Urothelium cell line (cell line): ENCODE measurements around the gene TUBGCP6.
A peak's percentile ranks its signal among the peaks of the same experiment; 100 is the strongest.

Source experiments
- DNase-seq: peaks from one replicate; pipeline ENCODE4 v3.0.0; 2011; ENCODE audit warnings: low spot score, mixed read lengths
- FAIRE-seq: peaks from 2 replicates; lab custom pipeline; 2011; peaks lifted over from hg19 to GRCh38; lab: Jason Lieb, UNC

TUBGCP6 gene

DNA sequence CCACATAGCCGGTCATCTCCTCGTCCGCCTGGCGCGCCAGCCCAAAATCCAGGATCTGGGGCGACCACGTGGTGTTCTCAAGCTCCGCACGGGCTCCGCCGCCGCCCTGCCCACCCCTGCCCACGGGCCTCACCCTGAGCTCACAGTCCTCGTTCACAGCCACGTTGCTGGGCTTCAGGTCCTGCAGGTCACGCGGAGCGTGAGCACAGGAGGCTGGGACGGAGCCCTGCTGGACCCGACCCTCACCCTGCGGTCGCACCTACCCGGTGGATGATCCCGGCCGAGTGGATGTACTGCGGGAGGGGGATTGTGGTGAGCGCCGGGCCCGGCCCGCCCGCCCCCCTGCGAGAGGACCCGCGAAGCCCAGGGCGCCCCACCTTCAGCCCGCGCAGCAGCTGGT, 22.2 kb upstream of the TUBGCP6 start:
- no peak for FAIRE-seq

DNA sequence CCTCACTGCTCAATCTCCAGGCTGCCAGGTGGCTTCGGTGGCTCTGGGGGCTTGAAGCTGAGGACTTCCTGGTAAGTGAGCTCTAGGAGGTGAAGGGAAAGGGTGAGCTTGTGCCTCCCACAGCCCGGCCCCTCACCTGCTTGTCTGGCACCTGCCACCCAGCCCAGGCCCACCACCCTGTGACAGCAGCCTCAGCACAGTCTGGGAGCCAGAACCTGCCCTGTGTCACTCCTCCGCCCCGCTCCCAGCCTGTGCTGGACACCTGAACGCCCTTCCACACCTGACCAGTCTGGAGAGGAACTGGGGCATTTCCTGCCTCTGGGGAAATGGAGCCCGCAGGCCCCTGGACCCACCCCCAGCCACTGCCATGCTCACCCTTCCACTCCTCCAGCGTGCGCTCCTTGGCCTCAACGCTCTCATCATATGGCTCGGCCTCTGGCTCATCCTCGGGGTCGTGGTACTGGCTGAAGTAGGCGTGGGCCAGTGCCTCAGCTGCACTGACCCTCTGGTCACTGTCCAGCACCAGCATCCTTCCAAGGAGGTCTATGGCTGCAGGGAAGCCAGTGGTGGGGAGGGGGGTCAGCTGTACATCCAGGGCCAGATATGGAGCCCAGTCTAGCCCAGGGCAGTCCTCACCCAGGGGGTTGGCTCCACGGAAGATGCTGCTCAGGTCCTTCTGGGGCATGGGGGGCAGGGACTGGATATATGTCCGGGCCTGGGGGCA, 20.3 kb upstream of the TUBGCP6 start:
- DNase-seq (no peak), FAIRE-seq (no peak)

More for the DNA sequence above, 22.2 kb upstream of the TUBGCP6 start:
- DNase-seq = no peak

DNA sequence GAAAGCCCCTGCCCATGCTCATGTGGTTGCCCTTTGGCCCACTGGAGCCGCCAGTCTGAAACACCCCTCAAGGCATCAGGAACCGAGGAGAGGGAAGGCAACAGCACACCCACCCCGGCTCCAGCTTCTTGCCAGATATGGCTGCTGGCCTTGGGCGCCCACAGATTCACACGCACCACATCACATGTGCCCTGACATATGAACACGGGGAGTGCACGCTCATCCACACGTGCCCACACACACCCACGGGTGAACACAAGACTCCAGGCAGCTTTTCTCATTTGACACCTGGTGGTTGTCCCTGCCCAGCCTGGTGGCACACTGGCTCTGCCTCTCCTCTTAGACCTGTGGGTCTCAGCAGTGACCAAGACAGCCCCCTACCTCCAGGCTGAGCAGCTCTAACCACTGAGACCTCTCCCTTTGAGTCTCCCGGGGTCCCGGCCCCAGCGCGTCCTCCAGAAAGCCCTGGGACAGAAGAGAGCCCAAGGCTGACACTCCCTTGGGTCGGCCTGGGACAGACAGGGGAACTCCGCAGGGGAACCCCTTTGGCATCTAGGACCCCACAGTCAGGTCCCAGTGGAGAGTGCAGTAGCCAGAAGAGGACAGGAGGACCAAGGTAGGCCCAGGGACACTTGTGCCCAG, 19.4 kb upstream of the TUBGCP6 start:
- no peak for FAIRE-seq
- DNase-seq = no peak

DNA sequence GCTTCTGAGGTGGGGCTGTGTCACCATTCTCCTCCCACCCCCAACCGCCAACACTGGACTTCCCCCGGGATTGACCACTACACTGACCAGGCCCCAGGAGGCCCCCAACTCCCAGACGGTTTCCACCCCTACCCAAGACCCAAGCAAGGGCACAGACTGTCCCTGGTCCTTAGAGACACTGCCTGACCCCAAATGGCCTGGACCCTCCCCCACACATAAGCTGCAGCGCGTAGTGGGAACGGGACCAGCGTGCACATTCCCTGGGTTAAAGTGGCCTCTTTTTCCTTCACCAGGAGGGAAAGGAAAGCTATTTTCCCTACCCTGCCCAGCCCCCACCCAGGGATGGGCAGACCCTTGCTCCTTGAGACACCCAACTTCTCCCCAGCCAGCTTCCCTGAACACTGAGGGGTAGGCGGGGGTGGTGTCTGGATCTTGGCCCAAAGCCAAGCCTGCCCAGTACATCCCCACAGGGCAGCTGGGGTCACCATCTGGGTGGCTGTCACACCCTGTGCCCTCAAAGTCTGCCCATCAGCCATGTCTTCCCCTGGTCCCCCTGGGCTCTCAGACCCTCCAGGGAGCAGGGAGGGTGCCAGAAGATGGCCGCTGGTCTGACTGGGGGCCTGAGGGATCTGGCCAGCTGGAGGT, 18.3 kb upstream of the TUBGCP6 start:
- FAIRE-seq (no peak), DNase-seq (no peak)

DNA sequence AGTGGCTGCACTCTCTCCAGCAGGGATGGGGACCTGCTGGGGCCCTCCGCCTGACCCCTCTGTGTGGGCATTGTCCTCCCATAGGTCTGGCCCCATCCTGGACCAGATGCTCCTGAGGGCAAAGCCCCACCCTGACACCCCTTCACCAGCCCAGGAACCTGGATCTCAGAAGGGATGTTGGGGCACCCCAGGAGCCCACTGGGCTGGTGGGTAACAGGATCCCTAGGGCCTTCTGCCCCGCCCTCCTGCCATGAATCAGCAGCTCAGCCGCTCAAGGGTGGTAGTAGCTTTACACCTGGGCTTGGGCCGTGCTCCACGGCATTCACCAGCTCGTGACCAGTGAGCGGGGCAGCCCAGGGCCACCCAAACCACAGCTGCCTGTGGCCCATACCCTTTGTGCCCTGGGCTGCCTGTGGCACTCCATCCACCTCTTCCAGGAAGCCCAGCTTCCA, 17.7 kb upstream of the TUBGCP6 start:
- DNase-seq (peak; percentile 71), FAIRE-seq (peak; percentile 50)

DNA sequence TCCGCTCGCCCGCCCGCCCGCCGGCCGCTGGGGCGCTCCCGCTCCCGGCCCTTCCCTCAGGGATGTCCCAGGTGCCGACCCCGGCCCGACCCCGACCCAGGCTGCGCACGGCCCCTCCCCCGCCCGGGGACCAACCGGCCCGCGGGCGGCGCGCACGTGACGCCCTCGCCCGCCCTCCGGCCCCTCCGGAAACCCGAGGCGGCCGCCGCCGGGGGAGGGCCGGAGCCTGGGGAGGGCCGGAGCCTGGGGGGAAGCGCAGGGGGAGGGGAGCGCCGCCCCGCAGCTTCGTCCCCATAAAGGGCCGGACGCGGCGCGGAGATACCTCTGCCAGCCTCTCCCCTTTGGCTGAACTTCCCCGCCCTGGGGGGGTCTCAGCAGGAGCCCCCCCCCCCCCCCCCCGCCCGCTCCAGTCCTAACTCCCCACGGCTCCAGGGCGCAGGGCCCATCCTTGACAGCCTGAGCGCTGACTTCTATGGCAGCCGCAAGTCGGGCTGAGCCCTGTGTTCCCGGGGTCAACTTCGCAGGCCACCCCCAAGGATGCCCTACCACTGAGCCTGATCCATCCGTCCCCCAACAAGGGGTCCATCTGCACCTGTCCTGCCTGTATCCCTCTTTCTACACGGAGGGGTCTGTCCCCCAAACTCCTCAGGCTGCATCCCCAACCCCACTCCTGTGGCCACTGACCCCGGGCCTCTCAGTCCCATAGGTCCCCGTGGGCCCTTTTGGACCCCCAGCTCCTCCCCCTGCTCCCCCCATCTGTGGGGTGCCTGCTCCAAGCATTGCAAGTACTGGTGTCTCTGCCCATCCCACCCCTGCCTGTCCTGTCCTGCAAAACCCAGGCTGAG, 17.0 kb upstream of the TUBGCP6 start, which contains the start of gene MAPK12:
Gene MAPK12 (minus strand): TSS at position 69 of the 845 bp plus-strand sequence. CDS start 174 bp downstream, outside the sequence.
- DNase-seq = peak; percentile 83
- peak; percentile 52 for FAIRE-seq

DNA sequence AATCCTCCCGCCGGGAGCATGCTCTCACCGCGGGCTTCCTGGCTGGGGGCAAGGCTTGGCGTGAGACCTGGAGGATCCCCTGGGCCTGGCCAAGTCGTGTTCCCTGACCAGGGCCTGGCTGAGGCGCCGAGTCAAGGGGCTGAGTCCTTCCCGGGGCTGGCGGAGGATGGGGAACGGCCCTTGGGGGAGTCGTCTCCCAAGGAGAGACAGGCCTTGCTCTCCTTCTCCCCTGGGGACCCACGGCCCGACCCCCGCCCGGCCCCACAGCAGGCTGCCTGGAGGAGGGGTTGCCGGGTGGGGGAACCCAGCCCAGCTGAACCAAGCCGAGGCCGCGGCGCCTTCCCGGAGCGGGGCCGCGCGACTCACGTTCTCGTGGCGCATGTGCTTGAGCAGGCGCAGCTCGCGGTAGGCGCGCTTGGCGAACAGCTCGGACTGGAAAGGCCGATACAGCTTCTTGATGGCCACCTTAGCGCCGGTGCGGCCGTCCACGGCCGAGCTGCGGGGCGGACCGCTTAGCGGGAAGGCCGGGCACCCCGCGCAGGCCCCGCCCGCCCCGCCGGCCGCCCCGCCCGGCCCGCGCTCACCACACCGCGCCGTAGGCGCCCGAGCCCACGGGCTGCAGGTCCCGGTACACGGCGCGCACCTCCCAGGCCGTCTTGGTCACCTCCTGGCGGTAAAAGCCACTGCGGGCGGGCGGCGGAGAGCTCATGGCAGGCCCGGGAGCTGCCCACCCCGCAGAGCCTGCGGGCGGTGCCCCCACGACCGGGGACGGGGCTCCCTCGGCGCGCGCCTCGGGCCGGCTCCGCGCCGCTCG, 16.2 kb upstream of the TUBGCP6 start:
- FAIRE-seq (peak; percentile 87), DNase-seq (peak; percentile 73)

DNA sequence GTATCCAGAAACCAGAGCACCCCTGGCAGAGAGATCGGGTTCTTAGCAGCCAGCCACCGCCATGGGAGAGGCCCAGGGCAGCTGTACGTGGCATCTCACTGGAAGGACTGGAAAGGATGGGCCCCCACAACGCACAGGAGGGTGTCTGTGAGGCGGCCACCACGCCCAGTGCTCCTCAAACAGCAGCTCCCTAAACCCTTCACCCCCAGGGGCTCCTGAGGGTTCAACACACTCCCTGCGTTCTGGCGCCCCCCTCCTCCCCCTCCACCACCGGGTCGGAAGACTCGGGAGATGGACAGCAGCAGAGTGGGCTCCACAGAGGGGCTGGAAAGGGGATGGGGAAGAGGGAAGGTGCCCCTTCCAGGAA, 15.6 kb upstream of the TUBGCP6 start:
- DNase-seq (no peak), FAIRE-seq (no peak)

DNA sequence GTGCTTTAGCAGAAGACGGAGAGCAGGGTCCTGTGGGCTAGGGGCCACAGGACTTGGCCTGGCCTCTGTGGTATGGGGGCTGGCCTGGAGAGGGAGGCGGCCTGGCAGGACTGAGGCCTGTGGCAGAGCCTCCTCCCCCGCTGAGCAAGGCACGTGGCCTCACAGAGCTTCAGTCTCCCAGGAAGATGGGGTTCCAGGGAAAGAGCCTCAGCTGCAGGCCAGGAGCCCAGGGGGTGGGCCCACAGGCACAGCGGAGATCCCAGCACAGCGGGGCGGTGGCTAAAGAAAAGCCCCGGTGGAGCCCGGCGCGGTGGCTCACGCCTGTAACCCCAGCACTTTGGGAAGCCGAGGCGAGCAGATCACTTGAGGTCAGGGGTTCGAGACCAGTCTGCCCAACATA, 14.5 kb upstream of the TUBGCP6 start:
- FAIRE-seq (no peak), DNase-seq (no peak)

DNA sequence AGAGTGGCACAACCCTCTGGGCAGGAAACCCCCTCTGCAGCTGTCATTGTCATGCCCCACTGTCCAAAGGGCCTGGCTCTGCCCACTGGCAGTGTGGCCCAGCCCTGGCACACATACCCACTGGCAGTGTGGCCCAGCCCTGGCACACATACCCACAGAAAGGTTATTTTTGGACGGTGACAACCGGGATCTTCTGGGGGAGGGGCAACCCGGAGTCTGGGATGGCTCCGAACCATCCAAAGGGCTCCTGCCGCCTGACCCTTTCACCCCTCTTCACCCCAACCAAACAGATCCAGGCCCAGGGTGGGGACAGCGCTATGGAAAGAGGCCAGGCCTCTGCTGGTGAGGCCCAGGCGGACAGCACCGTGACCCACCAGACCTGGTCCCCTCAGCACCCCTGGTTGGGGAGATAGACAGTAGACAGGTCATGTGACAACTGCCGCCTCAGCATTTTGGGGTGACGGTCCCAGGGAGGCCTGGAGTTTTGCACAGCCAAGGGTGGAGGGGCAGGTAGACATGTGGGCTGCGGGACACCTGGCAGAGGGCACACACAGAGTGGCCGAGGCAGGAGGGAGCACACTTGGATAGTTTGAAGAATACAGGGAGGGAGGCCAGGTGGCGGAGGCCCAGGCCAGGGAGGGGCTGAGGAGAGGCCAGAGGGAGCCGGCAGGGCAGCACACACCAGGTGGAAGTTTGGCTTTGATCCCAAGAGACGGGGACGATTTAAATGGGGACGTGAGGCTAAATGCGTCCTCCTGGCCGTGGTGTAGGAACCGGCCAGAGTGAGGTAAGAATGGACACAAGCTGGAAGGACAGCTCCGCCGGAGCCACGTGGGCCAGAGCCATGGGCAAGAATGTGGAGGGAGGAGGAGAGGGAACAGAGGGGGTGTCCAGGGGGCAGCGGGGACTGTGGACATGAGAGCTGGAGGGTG, 13.8 kb upstream of the TUBGCP6 start:
- no peak for DNase-seq

DNA sequence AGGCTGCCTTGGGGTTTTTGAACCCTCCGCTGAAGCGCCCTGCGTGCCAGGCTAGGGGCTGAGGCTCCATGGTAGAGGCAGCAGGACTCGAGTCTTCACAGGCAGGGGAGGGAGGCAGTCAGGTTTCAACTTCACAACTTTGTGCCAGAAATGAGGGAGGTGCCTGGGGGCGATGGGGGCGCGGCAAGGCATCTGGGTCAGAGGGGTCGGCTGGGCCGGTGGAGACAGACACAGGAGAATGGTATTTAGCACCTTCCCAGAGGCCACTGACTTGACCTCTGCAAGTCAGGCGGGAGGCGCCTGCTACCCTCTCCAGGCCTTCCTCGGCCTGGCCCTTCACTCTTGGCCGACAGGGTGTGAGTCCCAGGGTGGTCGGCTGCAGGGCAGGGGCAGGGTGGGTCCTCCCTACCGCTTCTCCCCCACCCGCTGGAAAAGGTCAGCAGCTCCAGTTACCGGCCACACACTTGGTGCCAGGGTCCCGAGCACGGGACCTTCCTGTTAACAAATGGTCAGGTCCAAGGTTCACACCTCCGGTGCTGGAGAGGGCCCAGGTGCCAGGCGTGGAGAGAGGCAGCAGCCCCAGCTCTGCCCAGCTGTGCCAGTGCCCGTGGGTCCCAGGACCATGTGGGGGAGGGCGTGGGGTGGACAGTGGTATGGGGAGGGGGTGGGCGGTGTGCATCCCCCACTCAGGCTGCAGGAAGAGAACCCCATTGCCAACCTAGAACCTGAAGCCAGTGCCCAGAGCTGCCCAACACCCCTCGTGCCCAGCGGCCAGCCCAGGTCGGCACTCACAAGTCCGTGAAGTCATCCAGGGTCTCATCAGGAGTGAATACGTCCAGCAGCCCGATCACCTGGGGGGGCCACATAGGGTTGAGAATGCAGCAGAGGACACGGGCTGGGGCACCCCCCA, 12.9 kb upstream of the TUBGCP6 start:
- DNase-seq = no peak
- FAIRE-seq = no peak

More for the DNA sequence above, 13.8 kb upstream of the TUBGCP6 start:
- FAIRE-seq = no peak

DNA sequence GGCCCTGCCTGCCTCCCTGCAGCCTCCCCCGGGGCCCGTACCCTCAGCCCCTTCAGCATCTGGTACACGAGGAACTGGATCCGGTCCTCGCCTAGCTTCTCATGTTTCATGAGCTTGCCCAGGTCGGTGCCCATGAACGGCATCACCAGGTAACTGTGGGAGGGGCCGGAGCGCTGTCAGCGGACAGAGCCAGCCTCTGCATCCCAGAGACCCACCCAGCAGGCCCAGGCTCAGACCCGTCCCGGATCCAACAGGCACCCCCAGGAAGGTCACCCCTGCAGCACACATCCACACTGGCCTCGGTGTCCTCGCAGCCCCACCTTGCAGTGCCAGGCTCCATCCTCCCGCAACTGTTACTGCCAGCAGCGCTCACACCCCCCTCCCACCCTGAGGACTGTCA, 12.2 kb upstream of the TUBGCP6 start:
- no peak for FAIRE-seq
- DNase-seq = no peak

DNA sequence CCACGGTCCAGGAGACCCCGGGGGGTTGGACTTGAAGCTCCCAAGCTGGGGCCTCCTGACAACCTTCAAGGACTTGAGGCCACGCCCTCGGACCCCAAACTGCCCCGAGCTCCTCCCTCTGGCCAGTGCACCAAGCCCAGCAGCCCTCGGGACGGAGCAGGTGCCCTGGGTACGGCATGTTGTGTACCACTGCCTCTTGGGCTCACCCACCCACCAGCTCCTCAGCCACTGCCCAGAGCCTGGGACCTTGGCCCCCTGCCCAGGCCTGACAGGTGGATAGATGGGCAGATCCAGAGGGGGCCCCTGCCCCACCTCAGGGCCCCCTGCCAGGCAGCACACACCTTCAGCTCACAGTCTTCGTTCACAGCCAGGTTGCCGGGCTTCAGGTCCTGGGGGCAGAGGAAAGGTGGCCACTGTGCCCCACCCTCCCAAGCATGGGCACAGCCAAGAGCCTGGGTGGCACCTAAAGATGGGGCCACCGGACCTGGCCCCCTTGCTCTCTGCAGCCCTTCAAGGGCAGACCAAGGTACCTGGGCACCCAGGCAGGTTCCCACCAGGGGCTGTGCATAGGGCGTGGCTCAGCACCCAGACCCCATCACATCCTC, 11.5 kb upstream of the TUBGCP6 start:
- FAIRE-seq = no peak
- no peak for DNase-seq

DNA sequence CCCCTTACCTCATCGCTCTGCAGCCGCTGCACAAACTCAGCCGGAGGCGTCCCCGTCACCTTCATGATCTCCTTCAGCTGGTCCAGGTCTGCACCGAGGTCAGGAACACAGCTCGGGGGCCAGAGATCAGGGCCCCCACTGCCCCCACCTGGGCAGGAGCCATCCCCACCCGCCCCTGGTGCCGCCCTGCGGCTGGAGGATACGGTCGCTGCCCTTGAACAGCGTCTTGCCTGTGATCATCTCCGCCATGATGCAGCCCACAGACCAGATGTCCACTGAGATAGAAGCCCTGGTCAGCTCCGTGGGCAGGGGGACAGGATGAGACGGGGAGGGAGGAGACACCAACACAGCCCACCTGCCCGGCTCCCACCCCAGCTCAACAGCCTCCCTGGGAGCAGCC, 10.8 kb upstream of the TUBGCP6 start:
- DNase-seq (no peak), FAIRE-seq (no peak)

DNA sequence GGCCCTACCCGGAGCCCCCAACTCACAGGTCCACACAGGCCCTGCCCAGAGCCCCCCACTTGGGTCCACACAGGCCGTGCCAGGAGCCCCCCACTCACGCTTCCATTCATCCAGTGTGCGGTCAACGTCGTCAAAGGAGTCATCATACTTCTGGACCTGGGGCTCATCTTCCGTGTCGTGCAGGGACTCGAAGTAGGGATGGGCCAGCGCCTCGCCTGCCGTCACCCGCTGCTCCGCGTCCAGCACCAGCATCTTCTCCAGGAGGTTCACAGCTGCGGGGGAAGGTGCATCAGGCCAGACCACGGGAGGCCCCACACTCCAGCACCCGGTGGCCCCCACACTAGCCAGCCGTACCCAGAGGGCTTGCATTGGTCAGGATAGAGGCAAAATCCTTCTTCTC, 10.3 kb upstream of the TUBGCP6 start:
- DNase-seq (no peak), FAIRE-seq (no peak)

DNA sequence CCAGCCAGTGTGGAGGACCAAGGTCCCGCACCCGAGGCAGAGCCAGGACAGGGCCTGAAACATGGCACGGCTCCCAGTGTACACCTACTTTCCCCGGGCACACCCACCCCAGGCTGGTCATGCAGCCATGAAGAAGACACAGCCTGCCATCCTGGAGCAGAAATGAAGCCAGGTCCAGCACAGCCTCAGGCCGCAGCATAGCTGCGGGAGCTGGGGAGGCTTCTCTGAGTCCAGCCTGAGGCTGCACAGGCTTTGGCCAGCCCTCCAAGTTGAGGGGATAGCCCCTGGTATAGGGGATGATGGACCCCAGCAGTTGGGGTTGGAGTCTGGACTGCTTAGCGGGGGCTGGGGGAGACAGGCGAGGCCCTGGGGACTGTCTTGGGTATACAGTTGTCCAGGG, 9.1 kb upstream of the TUBGCP6 start:
- no peak for DNase-seq
- no peak for FAIRE-seq

DNA sequence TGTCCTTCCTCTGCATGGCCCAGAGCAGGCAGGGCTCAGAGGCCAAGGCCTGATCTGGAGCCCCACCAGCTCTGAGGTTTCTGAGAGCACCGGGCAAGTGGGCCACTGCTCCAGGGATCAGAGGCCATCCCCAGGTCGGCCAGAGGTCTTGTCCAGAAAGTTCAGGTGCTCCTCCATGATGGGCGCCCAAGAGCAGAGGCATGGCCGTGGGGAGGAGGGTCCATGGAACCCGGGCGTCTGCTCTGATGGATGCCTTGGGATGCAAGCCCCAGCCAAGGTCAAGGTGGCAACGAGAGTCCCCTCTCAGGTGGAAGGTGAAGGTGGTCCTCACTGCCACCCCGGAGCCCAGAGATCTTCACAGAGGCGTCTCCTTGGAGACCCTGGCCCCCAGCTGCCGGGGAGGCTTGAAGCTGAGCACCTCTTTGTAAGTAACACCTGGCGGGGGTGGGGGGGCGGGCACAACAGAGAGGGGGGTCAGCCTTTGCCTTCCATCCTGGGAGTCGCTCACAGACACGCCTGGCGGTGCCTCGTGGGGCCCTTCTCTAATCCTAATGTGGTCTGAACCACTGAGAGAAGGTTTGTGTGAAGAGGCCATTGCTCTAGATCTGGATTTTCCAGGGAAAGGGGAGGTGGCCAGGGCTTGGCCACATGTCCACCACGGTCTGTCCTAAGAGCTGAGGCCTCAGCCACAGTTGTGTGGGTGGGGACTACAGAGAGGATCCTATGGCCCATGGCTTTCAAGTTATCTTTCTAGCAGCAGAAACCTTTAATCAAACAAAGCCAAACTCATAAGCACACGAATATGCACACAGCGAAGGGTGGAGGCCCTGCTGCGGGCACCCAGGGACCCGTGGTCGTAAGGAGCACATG, 8.5 kb upstream of the TUBGCP6 start:
- FAIRE-seq (no peak), DNase-seq (no peak)
